ENCODE data around the gene A1BG. TPM values are rescaled to one million over a fixed set of nuclear protein-coding genes. Genes with fewer than 3 reads are reported as not detected.

A1BG gene
- polyA plus RNA-seq, 2 of the 4 experiments (the other 2 are of a cell fraction): 2.5 to 9.5 TPM

DNA sequence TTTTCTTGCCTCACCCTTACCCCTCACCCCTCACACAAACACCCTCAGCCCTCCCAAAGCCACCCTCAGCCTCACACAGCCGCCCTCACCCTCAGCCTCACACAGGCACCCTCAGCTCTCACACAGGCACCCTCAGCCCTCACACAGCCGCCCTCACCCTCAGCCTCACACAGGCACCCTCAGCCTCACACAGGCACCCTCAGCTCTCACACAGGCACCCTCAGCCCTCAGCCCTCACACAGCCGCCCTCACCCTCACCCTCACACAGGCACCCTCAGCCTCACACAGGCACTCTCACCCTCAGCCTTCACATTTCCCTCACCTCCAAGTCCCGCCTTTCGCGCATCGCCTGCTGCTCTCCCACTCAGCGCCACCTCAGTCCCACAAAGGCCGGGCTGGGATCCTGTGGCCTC, 26.8 kb downstream of the A1BG start:
- CTCF ChIA-PET: interaction anchor here (0.6 to 1.6 kb wide), 4 partner anchors 9 to 21 kb away, joined by 3 to 7 read pairs (median 3); partner anchors contain the start of gene ERVK3-1
- H3K27ac ChIP-seq: peak overlapping the region; percentile 88 to 95
- WGBS (ENCODE audit: missing lambda C conversion rate): 4% methylated on average over 9 of the region's 9 CpGs
- peak; percentile 59 for ATAC-seq
- H3K4me3 ChIP-seq: peak overlapping the region; percentile 69
- TF ChIP-seq FOSB (CRISPR knock-in tag; IDR thresholded peaks at IDR 0.05): no peak
- no peak for TF ChIP-seq KDM1A (IDR thresholded peaks at IDR 0.05; ENCODE audit: low read depth)
- no peak for TF ChIP-seq EHMT2 (IDR thresholded peaks at IDR 0.05; ENCODE audit: low read depth)
- no peak for TF ChIP-seq ESRRA (IDR thresholded peaks at IDR 0.05; ENCODE audit: borderline replicate concordance, low read length)
- TF ChIP-seq KDM5A (IDR thresholded peaks at IDR 0.05): no peak
- FAIRE-seq: no peak
- H3K4me1 ChIP-seq: peaks cover 13% of the 10 kb centered on the region; the same call in 2 of the 3 replicates
- no peak for DNase-seq (ENCODE audit: low read depth in 1 of 2, low spot score in 1 of 2)
- POLR2A ChIA-PET: interaction anchor here (0.6 to 1.3 kb wide), 10 partner anchors 9 to 644 kb away, joined by 3 to 41 read pairs (median 6); partner anchors contain the start of genes ERVK3-1, ZBTB45, ZNF274 and ZNF497
- peak overlapping the region; percentile 93 for H3K4me2 ChIP-seq
- H3K9me3 ChIP-seq: peaks cover 15% of the 10 kb centered on the region; the same call in 1 of the 3 replicates

- TF ChIP-seq, protein P1, sequence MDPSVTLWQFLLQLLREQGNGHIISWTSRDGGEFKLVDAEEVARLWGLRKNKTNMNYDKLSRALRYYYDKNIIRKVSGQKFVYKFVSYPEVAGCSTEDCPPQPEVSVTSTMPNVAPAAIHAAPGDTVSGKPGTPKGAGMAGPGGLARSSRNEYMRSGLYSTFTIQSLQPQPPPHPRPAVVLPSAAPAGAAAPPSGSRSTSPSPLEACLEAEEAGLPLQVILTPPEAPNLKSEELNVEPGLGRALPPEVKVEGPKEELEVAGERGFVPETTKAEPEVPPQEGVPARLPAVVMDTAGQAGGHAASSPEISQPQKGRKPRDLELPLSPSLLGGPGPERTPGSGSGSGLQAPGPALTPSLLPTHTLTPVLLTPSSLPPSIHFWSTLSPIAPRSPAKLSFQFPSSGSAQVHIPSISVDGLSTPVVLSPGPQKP (IDR thresholded peaks at IDR 0.05; ENCODE audit: low read depth, low read length): no peak
- TF ChIP-seq REST (IDR thresholded peaks at IDR 0.05) (no peak), ZNF302 (CRISPR knock-in tag; IDR thresholded peaks at IDR 0.05) (no peak)
- 83% methylated on average over 6 of the region's 6 CpGs for WGBS (ENCODE audit: missing lambda C conversion rate)
- H3K4me3 ChIP-seq: no peak overlapping the region; the same call in 2 of the 3 replicates
- DNase-seq (ENCODE audit: low read depth in 1 of 2, low spot score in 1 of 2) (no peak), FAIRE-seq (no peak), ATAC-seq (no peak)
- H3K27ac ChIP-seq: no peak overlapping the region
- ChIA-PET POLR2A (interaction anchor here (1.1 to 1.3 kb wide), 2 partner anchors 37 to 63 kb away, joined by 3 to 4 read pairs; partner anchors contain the start of gene ZNF497), CTCF (interaction anchor here (0.7 to 1.6 kb wide), 4 partner anchors 10 to 19 kb away, joined by 3 to 7 read pairs (median 4); no protein-coding TSS in a partner anchor)
- H3K9me3 ChIP-seq: peaks cover 21% of the 10 kb centered on the region; the same call in 1 of the 3 replicates
- peaks cover 13% of the 10 kb centered on the region; the same call in 2 of the 3 replicates for H3K4me1 ChIP-seq
- peak overlapping the region; percentile 93 for H3K4me2 ChIP-seq
These were observed 27.8 kb downstream of the A1BG start for GRCh38 chr19:58325311-58326022.

DNA sequence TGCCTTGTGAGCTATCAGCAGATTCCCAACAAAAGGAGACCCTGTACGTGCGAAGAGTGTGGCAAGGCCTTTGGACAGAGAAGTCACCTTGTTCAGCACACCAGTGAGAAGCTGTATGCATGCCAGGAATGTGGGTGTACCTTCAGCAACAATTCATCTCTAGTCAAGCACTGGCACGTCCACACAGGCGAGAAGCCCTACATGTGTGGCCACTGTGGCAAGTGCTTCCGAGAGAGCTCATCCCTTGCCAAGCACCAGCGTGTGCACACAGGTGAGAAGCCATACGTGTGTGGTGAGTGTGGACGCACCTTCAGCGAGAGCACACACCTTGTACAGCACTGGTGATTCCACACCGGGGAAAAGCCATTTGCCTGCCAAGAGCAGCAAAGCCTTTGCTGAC, 34.1 kb downstream of the A1BG start:
- ChIA-PET CTCF (interaction anchor here (0.9 to 1.2 kb wide), 4 partner anchors 8 to 59 kb away, joined by 3 to 4 read pairs (median 4); no protein-coding TSS in a partner anchor), POLR2A (no interaction called here)
- no peak for ATAC-seq

More for the DNA sequence above, 34.1 kb downstream of the A1BG start:
- FAIRE-seq: no peak
- Histone ChIP-seq H3K4me2 (no peak overlapping the region), H3K27ac (no peak overlapping the region), H3K4me3 (no peak overlapping the region), H3K9me3 (peaks cover 40% of the 10 kb centered on the region), H3K4me1 (no peaks in the 10 kb centered on the region)
- TF ChIP-seq BHLHE40 (IDR thresholded peaks at IDR 0.05; ENCODE audit: low read depth, low read length): no peak
- no peak for TF ChIP-seq ZNF302 (CRISPR knock-in tag; IDR thresholded peaks at IDR 0.05)
- TF ChIP-seq, protein P2, sequence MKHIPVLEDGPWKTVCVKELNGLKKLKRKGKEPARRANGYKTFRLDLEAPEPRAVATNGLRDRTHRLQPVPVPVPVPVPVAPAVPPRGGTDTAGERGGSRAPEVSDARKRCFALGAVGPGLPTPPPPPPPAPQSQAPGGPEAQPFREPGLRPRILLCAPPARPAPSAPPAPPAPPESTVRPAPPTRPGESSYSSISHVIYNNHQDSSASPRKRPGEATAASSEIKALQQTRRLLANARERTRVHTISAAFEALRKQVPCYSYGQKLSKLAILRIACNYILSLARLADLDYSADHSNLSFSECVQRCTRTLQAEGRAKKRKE (CRISPR knock-in tag; IDR thresholded peaks at IDR 0.05; ENCODE audit: low read depth): no peak
- TF ChIP-seq KDM5A (IDR thresholded peaks at IDR 0.05): no peak
- TF ChIP-seq MYC (IDR thresholded peaks at IDR 0.05; ENCODE audit: borderline replicate concordance, low read length): no peak
- 93% methylated on average over 10 of the region's 10 CpGs for WGBS (ENCODE audit: missing lambda C conversion rate)
- no peak for DNase-seq (ENCODE audit: low read depth in 1 of 2, low spot score in 1 of 2)
